GM18858 (cell line): ENCODE results near the gene TPM2.

Source experiments
- ATAC-seq: cut with Tn5 transposase; IDR thresholded peaks from one replicate; pipeline ENCODE4 v1.9.1; 2021; ENCODE audit not compliant: unreplicated experiment

TPM2 gene

DNA sequence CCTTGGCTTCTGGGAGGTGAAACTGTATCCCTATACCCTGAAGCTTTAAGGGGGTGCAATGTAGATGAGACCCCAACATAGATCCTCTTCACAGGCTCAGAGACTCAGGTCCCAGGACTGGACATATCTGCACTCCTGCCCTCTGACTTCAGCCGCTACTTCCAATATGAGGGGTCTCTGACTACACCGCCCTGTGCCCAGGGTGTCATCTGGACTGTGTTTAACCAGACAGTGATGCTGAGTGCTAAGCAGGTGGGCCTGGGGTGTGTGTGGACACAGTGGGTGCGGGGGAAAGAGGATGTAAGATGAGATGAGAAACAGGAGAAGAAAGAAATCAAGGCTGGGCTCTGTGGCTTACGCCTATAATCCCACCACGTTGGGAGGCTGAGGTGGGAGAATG lies 10.6 kb downstream of the TPM2 start:
- ATAC-seq = no peak

DNA sequence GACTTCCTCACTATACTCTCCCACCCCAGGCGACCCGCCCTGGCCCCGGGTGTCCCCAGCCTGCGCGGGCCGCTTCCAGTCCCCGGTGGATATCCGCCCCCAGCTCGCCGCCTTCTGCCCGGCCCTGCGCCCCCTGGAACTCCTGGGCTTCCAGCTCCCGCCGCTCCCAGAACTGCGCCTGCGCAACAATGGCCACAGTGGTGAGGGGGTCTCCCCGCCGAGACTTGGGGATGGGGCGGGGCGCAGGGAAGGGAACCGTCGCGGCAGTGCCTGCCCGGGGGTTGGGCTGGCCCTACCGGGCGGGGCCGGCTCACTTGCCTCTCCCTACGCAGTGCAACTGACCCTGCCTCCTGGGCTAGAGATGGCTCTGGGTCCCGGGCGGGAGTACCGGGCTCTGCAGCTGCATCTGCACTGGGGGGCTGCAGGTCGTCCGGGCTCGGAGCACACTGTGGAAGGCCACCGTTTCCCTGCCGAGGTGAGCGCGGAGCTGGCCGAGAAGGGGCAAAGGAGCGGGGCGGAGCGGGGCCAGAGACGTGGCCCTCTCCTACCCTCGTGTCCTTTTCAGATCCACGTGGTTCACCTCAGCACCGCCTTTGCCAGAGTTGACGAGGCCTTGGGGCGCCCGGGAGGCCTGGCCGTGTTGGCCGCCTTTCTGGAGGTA lies 13.9 kb downstream of the TPM2 start:
- ATAC-seq = no peak

DNA sequence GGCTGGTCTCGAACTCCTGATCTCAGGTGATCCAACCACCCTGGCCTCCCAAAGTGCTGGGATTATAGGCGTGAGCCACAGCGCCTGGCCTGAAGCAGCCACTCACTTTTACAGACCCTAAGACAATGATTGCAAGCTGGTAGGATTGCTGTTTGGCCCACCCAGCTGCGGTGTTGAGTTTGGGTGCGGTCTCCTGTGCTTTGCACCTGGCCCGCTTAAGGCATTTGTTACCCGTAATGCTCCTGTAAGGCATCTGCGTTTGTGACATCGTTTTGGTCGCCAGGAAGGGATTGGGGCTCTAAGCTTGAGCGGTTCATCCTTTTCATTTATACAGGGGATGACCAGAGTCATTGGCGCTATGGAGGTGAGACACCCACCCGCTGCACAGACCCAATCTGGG lies 14.5 kb downstream of the TPM2 start:
- no peak for ATAC-seq

DNA sequence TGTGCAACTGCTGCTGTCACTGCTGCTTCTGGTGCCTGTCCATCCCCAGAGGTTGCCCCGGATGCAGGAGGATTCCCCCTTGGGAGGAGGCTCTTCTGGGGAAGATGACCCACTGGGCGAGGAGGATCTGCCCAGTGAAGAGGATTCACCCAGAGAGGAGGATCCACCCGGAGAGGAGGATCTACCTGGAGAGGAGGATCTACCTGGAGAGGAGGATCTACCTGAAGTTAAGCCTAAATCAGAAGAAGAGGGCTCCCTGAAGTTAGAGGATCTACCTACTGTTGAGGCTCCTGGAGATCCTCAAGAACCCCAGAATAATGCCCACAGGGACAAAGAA lies 15.7 kb downstream of the TPM2 start:
- ATAC-seq = no peak

DNA sequence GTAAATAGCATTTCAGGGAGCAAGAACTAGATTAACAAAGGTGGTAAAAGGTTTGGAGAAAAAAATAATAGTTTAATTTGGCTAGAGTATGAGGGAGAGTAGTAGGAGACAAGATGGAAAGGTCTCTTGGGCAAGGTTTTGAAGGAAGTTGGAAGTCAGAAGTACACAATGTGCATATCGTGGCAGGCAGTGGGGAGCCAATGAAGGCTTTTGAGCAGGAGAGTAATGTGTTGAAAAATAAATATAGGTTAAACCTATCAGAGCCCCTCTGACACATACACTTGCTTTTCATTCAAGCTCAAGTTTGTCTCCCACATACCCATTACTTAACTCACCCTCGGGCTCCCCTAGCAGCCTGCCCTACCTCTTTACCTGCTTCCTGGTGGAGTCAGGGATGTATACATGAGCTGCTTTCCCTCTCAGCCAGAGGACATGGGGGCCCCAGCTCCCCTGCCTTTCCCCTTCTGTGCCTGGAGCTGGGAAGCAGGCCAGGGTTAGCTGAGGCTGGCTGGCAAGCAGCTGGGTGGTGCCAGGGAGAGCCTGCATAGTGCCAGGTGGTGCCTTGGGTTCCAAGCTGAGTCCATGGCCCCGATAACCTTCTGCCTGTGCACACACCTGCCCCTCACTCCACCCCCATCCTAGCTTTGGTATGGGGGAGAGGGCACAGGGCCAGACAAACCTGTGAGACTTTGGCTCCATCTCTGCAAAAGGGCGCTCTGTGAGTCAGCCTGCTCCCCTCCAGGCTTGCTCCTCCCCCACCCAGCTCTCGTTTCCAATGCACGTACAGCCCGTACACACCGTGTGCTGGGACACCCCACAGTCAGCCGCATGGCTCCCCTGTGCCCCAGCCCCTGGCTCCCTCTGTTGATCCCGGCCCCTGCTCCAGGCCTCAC lies 16.3 kb downstream of the TPM2 start, which contains the start of gene CA9:
Gene CA9, plus strand, starts transcription at position 797 of the 893 bp plus-strand sequence. Its CDS starts 32 bp downstream, at position 829.
- no peak for ATAC-seq

DNA sequence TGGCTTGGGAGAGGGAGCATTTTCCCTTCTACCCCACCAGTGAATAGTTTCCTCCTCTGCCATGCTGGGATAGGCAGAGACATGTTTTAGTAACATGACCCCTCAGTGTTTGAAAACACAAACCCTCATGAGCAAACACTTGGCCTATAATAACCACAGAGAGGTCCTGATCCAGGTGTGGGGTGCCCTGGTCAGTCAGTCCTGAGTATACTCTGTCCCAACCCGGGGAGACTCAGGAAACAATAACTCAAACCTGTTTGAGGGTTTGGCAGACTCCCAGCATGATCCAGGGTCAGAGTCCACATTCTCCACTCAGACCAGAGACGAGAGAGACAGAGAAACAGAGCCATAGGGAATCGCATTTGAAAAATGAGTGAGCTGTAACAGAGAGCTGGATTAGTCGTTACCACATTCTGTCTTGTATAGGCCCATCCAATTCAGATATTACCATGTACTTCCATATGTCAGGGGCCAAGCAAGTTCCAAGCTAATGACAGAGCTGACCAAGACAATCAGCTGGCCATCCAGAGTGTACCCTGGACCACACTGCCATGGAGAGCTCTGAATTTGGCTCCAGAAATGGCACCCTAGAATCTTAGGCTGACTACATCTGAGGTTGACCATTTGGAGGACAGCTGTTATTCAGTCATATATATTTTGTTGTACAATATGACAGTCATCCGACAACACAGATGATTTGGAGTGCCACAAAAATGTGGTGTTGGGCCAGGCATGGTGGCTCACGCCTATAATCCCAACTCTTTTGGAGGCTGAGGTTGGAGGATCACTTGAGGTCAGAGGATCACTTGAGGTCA lies 20.2 kb downstream of the TPM2 start:
- no peak for ATAC-seq

DNA sequence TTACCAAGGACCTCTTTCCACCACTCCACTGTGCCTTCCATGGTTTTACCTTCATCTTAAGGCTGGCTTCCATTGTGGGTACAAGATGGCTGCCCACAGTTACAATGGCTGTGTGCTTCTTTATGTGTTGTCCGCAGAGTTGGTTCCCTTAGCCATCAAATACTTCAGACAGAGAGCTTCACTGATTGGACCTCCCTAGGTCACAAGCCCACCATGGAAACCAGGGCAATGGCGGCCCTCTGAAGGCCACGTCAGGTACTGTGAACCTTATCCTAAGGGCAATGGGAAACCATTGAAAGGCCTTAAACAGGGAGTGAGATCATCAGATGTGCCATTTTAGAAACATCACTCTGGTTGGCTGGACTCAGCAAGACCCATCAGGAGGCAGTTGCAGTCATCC lies 21.8 kb downstream of the TPM2 start:
- no peak for ATAC-seq

DNA sequence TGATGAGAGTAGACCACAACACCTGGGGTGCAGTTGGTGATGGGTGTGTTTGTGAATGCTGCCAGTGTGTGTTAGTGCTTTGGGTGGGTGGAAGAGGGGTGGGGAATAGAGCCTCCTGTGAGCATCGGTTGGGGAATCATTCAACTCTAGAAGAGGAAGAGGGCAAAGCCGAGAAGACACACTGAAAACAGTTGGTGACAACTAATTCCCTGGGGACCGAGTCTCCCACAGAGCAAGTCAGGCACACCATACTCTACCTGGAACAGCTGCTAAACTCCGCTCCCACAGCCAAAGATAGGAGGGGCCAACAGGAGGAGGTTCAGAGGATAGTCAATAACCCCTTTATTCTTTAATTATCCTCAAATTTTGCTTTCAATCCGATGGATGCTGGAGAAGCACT lies 23.2 kb downstream of the TPM2 start:
- no peak for ATAC-seq

DNA sequence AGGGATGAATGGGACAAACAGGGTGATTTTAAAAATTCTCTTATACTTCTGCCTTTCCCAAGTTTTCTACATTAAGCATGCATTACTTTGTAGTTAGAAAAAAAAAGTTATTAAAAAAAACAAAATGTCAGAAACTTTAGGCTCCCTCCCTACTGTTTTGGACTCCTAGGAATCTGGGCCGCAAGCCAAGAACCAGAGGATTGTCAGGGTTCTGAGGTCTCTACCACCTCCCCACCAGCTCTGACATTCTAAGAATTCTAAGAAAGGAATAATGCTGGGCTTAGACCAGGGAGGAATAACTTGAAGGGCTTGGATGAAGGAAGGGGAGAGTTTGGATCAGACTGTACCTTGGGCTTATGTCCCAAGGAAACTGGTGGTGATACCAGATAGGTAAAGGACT lies 23.7 kb downstream of the TPM2 start:
- ATAC-seq = no peak

DNA sequence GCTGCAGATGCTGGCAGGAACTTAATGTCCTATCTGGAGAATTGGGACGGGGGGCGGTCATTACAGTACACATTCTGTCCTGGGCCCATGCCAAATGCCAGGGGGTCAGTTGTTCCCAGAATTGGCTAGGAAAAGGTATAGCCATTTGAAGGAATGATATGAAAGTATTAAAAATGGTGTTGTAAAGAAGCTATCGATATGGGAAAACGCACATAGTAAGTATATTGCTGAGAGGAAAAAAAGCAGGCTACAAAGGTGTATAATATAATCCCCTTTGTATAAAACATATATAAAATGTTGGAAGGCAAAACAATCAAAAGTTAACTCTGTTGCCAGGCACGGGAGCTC lies 24.3 kb downstream of the TPM2 start:
- no peak for ATAC-seq

DNA sequence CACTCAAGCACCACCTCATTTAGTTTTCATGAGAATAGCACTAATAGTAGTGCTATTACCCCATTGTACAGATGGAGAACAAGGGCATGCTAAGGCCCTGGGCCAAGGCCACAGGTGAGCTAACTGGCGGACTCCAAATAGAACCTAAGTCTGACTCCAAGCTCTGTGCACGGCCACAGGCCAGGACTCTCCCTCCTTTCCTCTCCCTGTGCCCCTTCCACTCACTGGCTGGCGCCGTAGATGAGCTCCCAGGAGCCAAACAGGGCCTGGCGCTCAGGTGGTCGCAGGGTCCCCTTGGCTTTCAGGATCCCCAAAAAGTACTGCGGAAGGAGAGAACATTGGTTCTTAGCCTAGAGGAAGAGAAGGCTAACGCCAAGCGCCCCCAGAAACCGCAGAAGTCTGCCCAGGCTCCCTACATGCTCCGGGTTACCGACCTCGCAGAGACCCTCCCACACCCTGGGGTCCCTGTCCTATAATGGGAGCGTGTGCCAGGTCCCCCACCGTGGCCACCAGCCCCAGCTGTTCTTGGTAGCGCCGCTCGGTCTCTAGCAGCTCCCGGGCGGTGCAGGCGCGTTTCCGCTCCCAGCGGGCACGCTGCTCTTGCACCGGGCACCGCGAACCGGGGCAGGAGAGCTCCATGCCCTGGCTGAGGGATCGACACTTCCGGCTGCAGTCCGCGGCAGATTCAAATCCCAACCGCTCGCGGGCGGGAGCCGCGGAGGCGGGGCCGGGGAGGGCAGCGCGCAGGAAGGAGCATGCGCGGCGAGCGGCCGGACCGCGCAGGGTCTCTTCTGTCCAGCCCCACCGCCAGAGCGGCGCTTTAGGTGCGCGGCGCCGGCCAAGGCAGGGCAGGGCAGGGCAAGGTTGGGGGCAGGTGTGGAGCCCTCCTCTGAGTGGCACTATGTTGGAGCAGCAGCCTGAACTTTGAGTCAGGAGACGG lies 24.9 kb downstream of the TPM2 start, which contains the start of gene ARHGEF39:
Gene ARHGEF39, minus strand, starts transcription at position 665 of the 940 bp plus-strand sequence. Its CDS starts 26 bp downstream, at position 639.
- peak; percentile 53 for ATAC-seq

DNA sequence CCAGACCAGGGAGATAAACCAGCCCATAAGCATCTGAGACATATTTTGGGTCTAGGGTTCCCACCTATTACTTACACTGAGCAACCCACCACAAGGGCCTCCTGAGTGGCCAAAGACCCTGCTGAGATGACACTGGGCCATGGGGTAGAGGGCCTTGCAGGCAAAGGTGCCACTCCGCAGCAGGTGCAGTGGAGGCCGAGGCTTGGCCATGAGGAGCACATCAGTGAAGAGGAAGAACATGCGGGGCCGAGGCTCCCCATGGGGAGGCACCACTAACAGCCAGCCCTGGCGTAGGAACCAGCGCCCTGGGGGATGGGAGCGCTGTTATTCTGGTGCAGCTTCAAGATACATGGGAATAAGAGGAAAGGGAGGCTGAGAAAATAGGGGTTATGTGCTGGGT lies 27.3 kb downstream of the TPM2 start:
- no peak for ATAC-seq

DNA sequence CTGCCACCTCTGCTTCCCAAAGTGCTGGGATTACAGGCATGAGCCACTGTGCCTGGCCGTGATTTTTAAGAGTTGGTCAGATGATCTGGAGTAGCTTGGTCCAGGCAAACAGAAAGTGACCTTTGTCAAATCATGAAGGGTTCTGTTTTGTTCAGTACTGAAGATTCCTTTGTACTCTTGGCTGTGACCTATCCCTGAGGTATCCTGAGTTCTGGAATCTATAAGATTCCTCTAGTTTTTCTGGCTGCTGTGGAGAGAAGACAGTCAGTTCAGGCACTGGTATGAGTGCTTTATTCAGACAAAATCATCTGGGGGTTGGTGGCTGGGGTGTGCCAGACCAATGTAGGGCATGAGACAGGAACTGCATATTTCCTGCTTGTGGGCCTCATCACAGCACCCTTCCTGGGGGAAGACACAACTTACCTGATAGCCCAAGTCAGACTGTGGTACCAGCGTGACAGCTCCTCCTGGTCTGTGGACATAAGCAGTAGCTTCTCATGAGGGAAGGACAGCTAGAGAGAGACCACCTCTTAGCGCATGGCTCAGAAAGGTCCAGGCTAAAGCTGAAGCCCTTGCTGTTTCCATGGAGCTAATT lies 27.9 kb downstream of the TPM2 start:
- no peak for ATAC-seq

DNA sequence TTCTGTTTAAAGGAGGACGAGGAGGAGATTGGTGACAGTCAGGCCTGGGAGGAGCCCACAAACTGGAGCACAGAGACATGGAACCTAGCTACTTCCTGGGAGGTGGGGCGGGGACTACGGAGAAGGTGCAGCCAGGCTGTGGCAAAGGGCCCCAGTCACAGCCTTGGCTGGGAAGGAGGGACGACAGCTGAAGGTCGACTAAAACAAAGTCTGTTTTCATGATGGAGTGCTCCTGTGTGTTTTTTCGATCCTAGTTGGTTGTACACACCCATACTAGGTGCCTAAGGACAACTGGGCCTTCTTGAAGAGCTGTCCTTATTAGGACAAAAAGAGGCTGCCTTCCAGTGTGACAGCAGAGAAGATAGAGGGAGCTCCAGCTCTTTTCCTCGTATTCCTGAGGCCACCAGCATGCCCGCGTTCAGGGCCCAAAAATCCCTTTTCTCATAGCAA lies 28.7 kb downstream of the TPM2 start:
- ATAC-seq = no peak

DNA sequence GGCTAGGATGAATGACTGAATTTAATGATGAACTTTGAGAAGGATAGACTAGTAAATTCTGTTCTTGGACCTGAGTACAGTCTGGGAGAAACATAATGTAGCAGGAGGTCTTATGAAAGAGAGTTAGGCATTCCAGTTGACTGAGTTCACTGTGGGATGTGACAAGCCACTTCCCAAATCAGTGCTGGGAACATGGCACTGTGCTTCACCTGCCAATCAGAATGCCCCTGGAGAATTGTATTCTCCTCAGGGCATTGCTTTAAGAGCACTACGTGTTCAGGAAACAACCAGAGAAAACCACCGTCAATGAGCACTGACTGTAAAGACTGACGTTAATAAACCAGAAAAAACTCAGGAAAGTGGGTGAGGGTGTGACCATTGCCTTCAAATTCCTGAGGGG lies 30.4 kb downstream of the TPM2 start:
- ATAC-seq = no peak

DNA sequence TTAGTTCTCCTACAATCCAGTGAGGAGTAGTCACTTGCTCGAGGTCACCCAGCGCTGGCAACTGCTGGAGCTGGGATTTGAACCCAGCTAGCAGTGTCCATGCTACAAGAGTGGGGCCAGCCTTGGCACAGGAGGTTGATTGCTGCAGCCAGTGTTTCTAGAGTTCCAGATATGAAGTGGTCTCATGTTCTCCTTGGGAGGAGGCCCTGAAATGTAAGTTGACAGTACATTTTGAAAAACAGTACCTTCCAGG lies 30.8 kb downstream of the TPM2 start:
- no peak for ATAC-seq

DNA sequence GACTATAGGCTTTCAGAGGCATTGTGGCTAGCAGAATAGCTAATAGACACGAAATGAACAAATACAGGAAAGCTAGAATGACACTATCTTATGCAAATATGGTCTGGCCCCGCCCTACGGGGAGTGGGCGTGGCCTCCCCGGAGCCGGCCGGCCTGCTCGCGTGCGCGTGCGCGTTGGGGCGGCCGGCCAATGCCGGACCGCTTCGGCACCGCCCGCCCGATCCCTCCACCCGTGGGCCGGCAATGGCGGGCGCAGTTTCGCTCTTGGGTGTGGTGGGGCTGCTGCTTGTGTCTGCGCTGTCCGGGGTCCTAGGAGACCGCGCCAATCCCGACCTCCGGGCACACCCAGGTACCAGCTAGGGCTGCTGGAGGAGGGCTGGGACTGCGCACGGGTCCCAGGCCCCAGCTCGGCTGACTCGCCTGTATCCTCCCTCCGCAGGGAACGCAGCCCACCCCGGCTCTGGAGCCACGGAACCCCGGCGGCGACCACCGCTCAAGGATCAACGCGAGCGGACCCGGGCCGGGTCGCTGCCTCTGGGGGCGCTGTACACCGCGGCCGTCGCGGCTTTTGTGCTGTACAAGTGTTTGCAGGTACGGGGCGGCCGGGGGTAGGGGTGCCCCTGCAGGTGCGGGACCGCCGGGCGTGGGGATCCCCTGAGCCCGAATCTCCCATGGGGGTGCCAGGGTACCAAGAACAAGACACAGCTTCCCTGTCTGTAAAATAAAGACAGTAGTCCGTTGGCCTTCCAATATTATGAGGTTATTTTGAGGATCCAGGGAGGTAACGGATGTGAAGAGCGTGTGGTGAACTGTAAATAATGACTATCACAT lies 31.4 kb downstream of the TPM2 start, which contains the start of gene CCDC107:
Gene CCDC107, plus strand, starts transcription at position 156 of the 831 bp plus-strand sequence. Its CDS starts 88 bp downstream, at position 244.
- peak; percentile 41 for ATAC-seq

DNA sequence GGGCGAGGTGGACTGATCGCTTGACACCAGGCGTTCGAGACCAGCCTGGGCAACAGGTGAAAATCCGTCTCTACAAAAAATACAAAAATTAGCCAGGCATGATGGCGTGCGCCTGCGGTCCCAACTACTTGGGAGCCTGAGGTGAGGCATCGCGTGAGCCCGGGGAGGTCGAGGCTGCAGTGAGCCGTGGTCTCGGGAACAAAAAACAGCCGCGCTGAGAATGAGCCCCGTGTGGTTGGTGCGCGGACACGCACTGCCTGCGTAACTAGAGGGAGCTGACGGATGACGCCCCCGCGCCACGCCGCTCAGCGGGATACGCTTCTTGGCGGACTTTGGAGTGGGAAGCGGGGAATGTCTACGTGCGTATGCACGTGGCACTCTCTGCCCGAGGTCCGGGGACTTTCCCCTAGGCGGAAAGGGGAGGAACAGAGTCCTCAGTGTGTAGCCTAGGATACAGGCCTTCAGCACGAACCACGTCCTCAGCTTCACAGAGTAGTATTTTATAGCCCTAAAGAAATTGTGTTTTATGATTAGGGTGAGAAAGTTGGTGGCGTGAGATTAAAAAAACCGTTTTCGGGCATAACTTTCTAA lies 32.1 kb downstream of the TPM2 start, which contains the start of gene RMRP:
Gene RMRP, minus strand, starts transcription at position 474 of the 591 bp plus-strand sequence.
- ATAC-seq = peak; percentile 80
